Subcutaneous abdominal adipose tissue (tissue), 5 donors: ENCODE data around the gene CKB.
A peak's percentile ranks its signal among the peaks of the same experiment; 100 is the strongest.

Source experiments
- H3K27ac ChIP-seq: one replicate; pipeline ENCODE4 v1.7.0; 2013; ENCODE audit warnings: low read depth, mild to moderate bottlenecking, inconsistent platforms, low read length, moderate library complexity
- H3K27me3 ChIP-seq, 5 donors: one replicate each; pipeline ENCODE4 v1.7.0; 2013; ENCODE audit warnings: low read length in 5 of 5, inconsistent platforms in 1 of 5; ENCODE audit not compliant: control insufficient read depth in 5 of 5, insufficient read depth in 4 of 5
- H3K36me3 ChIP-seq, 5 donors: one replicate each; pipeline ENCODE4 v1.7.0; 2013; ENCODE audit warnings: low read length in 5 of 5; ENCODE audit not compliant: control insufficient read depth in 5 of 5, insufficient read depth in 5 of 5
- H3K4me1 ChIP-seq, 5 donors: one replicate each; pipeline ENCODE4 v1.7.0; 2013; ENCODE audit warnings: low read length in 5 of 5, mild to moderate bottlenecking in 3 of 5, moderate library complexity in 1 of 5; ENCODE audit not compliant: control insufficient read depth in 5 of 5, insufficient read depth in 5 of 5
- H3K4me3 ChIP-seq, 5 donors: one replicate each; pipeline ENCODE4 v1.7.0; 2013; ENCODE audit warnings: low read length in 5 of 5, low read depth in 1 of 5
- H3K9ac ChIP-seq, 5 donors: one replicate each; pipeline ENCODE4 v1.7.0; 2013; ENCODE audit warnings: low read length in 5 of 5, mild to moderate bottlenecking in 4 of 5, moderate library complexity in 3 of 5
- H3K9me3 ChIP-seq, 5 donors: one replicate each; pipeline ENCODE4 v1.7.0; 2013; ENCODE audit warnings: low read length in 5 of 5; ENCODE audit not compliant: control insufficient read depth in 5 of 5
- donor health status: healthy.
- donor health status: healthy.
- donor health status: healthy.
- donor health status: healthy.
- donor health status: healthy.

CKB gene

GRCh38 chr14:103530831-103531230, 8.2 kb upstream of the CKB start:
- H3K4me3 ChIP-seq = no peak overlapping the region
- no peak overlapping the region for H3K9ac ChIP-seq
- peaks cover 0 to 38% (median 24%) of the 10 kb centered on the region in 5 donors for H3K36me3 ChIP-seq
- H3K27ac ChIP-seq = no peak overlapping the region
- H3K9me3 ChIP-seq = no peaks in the 10 kb centered on the region
- H3K4me1 ChIP-seq = peaks cover 8 to 59% (median 49%) of the 10 kb centered on the region in 5 donors
- no peaks in the 10 kb centered on the region for H3K27me3 ChIP-seq

DNA sequence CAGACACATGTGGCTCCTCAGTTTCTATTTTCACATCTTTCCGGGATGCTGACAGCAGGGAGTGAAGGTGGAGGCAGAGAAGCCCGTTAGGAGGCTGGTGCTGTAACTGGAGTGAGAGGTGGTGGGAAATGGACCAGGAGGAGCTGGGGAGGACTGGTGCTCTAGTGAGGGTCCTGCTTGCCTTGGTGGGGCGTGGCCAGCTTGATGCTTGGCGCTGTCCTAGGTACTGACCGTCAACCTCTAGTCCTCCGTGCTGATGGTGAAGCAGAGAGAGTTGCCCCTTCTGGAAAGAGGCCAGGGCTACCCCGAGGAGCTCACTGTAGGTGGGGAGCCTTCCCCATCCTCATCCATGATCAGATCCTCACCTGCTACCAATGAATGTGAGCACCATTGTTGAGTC, 7.8 kb upstream of the CKB start:
- no peak overlapping the region for H3K9ac ChIP-seq
- no peaks in the 10 kb centered on the region for H3K27me3 ChIP-seq
- peaks cover 0 to 34% (median 21%) of the 10 kb centered on the region in 5 donors for H3K36me3 ChIP-seq
- H3K9me3 ChIP-seq = no peaks in the 10 kb centered on the region
- peaks cover 8 to 59% (median 49%) of the 10 kb centered on the region in 5 donors for H3K4me1 ChIP-seq
- no peak overlapping the region for H3K27ac ChIP-seq
- peak overlapping the region in 1 of 5 donors; percentile 22 for H3K4me3 ChIP-seq

- Histone ChIP-seq H3K27me3 (no peaks in the 10 kb centered on the region), H3K9me3 (no peaks in the 10 kb centered on the region), H3K9ac (peak overlapping the region in 4 of 5 donors; percentile 81 to 96 (median 90)), H3K36me3 (peaks cover 0 to 27% (median 17%) of the 10 kb centered on the region in 5 donors), H3K4me1 (peaks cover 8 to 55% (median 45%) of the 10 kb centered on the region in 5 donors), H3K4me3 (peak overlapping the region; percentile 85 to 96 (median 93)), H3K27ac (peak overlapping the region; percentile 92)
These were observed 7.0 kb upstream of the CKB start for GRCh38 chr14:103529383-103530365.

- Histone ChIP-seq H3K9ac (peak within 1 kb of the TSS in 4 of 5 donors; percentile 81 to 96 (median 90)), H3K4me3 (peak within 1 kb of the TSS; percentile 85 to 96 (median 93)), H3K4me1 (peaks cover 8 to 58% (median 44%) of the 10 kb centered on the region in 5 donors), H3K36me3 (peaks cover 0 to 18% (median 11%) of the 10 kb centered on the region in 5 donors), H3K9me3 (no peaks in the 10 kb centered on the region), H3K27ac (peak within 1 kb of the TSS; percentile 92), H3K27me3 (no peaks in the 10 kb centered on the region)
These were observed 6.2 kb upstream of the CKB start, which contains the start of gene TRMT61A for GRCh38 chr14:103528587-103529382. Gene TRMT61A, plus strand, starts transcription at chr14:103529196. Its CDS starts 783 bp downstream, at chr14:103529979.

GRCh38 chr14:103528146-103528586, 5.5 kb upstream of the CKB start:
- Histone ChIP-seq H3K27me3 (no peaks in the 10 kb centered on the region), H3K36me3 (peaks cover 0 to 12% (median 9%) of the 10 kb centered on the region in 5 donors), H3K4me3 (peak overlapping the region; percentile 52 to 95 (median 66)), H3K9me3 (no peaks in the 10 kb centered on the region), H3K4me1 (peaks cover 8 to 61% (median 47%) of the 10 kb centered on the region in 5 donors), H3K27ac (peak overlapping the region; percentile 92), H3K9ac (peak overlapping the region in 4 of 5 donors; percentile 49 to 74 (median 67))

GRCh38 chr14:103527408-103528145, 4.9 kb upstream of the CKB start:
- Histone ChIP-seq H3K9ac (peak overlapping the region in 1 of 5 donors; percentile 56), H3K4me1 (peaks cover 8 to 66% (median 52%) of the 10 kb centered on the region in 5 donors), H3K36me3 (peaks cover 0 to 7% (median 5%) of the 10 kb centered on the region in 5 donors), H3K9me3 (no peaks in the 10 kb centered on the region), H3K27me3 (no peaks in the 10 kb centered on the region), H3K4me3 (peak overlapping the region in 3 of 5 donors; percentile 63 to 95 (median 85)), H3K27ac (peak overlapping the region; percentile 92)

DNA sequence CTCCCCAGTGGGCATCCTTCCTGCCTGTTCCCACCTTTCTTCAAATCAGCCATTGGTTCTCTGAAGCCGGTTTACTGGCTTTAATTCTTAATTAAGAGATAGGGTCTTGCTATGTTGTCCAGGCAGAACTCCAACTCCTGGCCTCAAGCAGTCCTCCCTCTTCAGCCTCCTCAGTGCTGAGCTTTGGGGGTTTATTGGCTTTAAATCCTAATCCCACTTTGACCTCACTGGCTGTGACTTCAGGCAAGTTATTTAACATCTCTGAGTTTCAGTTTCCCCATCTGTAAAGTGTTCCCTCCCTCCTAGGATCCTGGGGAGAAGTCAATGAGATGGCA, 4.3 kb upstream of the CKB start:
- H3K9me3 ChIP-seq = no peaks in the 10 kb centered on the region
- peaks cover 0 to 2% (median 0%) of the 10 kb centered on the region in 5 donors for H3K36me3 ChIP-seq
- H3K27me3 ChIP-seq = no peaks in the 10 kb centered on the region
- H3K9ac ChIP-seq = no peak overlapping the region
- H3K27ac ChIP-seq = peak overlapping the region; percentile 9
- peaks cover 8 to 70% (median 56%) of the 10 kb centered on the region in 5 donors for H3K4me1 ChIP-seq
- H3K4me3 ChIP-seq = no peak overlapping the region

DNA sequence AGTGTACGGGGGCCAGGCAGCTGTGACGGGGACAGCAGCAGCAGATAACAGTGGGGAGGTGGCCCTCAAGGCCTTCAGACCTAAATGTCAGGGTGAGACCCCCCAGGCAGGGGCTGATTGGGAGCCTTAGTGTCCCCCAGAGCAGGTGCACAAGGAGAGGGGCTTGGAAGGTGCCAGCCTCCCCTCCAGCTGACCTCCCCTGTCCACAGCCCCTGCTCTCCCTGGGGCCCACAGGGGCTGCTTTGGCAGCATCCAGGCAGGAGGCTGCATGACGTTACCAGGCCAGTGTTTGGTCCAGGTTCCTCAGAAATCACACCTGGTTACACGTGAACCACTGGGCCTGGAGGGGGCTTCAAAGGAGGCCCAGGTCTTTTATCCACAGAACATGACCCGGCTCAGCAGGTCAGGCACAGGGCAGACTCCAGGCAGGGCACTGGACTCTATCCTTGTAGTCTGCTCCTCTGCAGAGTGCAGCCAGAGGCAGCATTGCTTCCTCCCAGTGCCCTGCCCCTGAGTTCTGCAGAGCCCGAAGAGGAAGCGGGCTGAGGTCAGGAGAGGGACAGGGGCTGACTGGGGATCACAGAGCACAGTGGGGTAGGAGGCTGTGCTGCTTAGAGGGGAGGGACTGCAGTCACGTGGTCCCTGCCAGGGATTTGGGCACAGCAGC, 3.8 kb upstream of the CKB start:
- H3K4me1 ChIP-seq = peaks cover 8 to 73% (median 57%) of the 10 kb centered on the region in 5 donors
- no peak overlapping the region for H3K27ac ChIP-seq

More for the DNA sequence above, 3.8 kb upstream of the CKB start:
- H3K9ac ChIP-seq = no peak overlapping the region
- no peaks in the 10 kb centered on the region for H3K27me3 ChIP-seq
- H3K4me3 ChIP-seq = no peak overlapping the region
- H3K36me3 ChIP-seq = peaks cover 0 to 2% (median 0%) of the 10 kb centered on the region in 5 donors
- no peaks in the 10 kb centered on the region for H3K9me3 ChIP-seq
